HepG2 (cell line): ENCODE results near the gene KCNH6. TPM values are rescaled to one million over a fixed set of nuclear protein-coding genes. Genes with fewer than 3 reads are reported as not detected.

Experiments
- AGO1 ChIP-seq: fragments of 200-400 bp; formaldehyde crosslinking; IDR thresholded peaks from 2 replicates; pipeline ENCODE4 v1.6.1; 2017; ENCODE audit warnings: mild to moderate bottlenecking, low read depth, low read length, moderate library complexity; ENCODE audit not compliant: poor library complexity, severe bottlenecking
- AGO2 ChIP-seq: fragments of 200-400 bp; formaldehyde crosslinking; optimal IDR thresholded peaks from 2 replicates; pipeline ENCODE3; 2017; ENCODE audit warnings: mild to moderate bottlenecking, low read depth, low read length, moderate library complexity
- CHD4 ChIP-seq: fragments of 200-600 bp; sonication (generic); IDR thresholded peaks from 2 replicates; pipeline ENCODE4 v1.7.0; 2017; ENCODE audit warnings: mild to moderate bottlenecking, low read length, borderline replicate concordance
- EHMT2 ChIP-seq: fragments of 200-600 bp; sonication (generic); IDR thresholded peaks from 2 replicates; pipeline ENCODE4 v1.7.0; 2017; ENCODE audit warnings: antibody characterized with exemption, low read depth, low read length, borderline replicate concordance
- KDM2A ChIP-seq: sonication (generic); formaldehyde crosslinking; IDR thresholded peaks from 2 replicates; pipeline ENCODE4 v1.4.0; 2020; ENCODE audit warnings: low read depth, missing genetic modification reagents, borderline replicate concordance
- KDM4B ChIP-seq: sonication (generic); formaldehyde crosslinking; IDR thresholded peaks from 2 replicates; pipeline ENCODE4 v1.4.0; 2020; ENCODE audit warnings: missing genetic modification reagents
- KLF6 ChIP-seq: IDR thresholded peaks from 2 replicates; pipeline ENCODE4 v1.8.0; 2016; ENCODE audit warnings: missing biosample characterization, missing genetic modification reagents
- MBNL3 ChIP-seq: fragments of 250-450 bp; sonication (Bioruptor Pico); conservative IDR thresholded peaks from 2 replicates; pipeline ENCODE4 v1.8.0; 2022; ENCODE audit warnings: mild to moderate bottlenecking, inconsistent platforms
- SIN3B ChIP-seq: fragments of 150-350 bp; IDR thresholded peaks from 2 replicates; pipeline ENCODE4 v1.6.1; 2014; ENCODE audit warnings: low read length
- ZEB1 ChIP-seq: IDR thresholded peaks from 2 replicates; pipeline ENCODE4 v1.6.1; 2012; ENCODE audit warnings: mild to moderate bottlenecking, low read depth, inconsistent platforms; ENCODE audit not compliant: insufficient replicate concordance
- ZFP36 ChIP-seq: fragments of 150-350 bp; IDR thresholded peaks from 2 replicates; pipeline ENCODE4 v1.6.1; 2018; ENCODE audit warnings: borderline replicate concordance, low read length, low read depth; ENCODE audit not compliant: partially characterized antibody
- ZMAT3 ChIP-seq: sonication (generic); formaldehyde crosslinking; conservative IDR thresholded peaks from 2 replicates; pipeline ENCODE4 v1.7.0; 2021; ENCODE audit warnings: missing genetic modification reagents
- ZNF121 ChIP-seq: sonication (generic); formaldehyde crosslinking; IDR thresholded peaks from 2 replicates; pipeline ENCODE4 v1.5.0; 2020; ENCODE audit warnings: mild to moderate bottlenecking, missing genetic modification reagents
- ZNF331 ChIP-seq: sonication (generic); formaldehyde crosslinking; IDR thresholded peaks from 2 replicates; pipeline ENCODE4 v1.4.0; 2020; ENCODE audit warnings: missing genetic modification reagents
- ZNF383 ChIP-seq: sonication (generic); formaldehyde crosslinking; IDR thresholded peaks from 2 replicates; pipeline ENCODE4 v1.4.0; 2020; ENCODE audit warnings: missing genetic modification reagents, mild to moderate bottlenecking, borderline replicate concordance
- ZNF615 ChIP-seq: sonication (generic); formaldehyde crosslinking; IDR thresholded peaks from 2 replicates; pipeline ENCODE4 v1.5.0; 2020; ENCODE audit warnings: mild to moderate bottlenecking, missing genetic modification reagents, borderline replicate concordance
- ZNF749 ChIP-seq: sonication (generic); formaldehyde crosslinking; IDR thresholded peaks from 2 replicates; pipeline ENCODE4 v1.8.0; 2022; ENCODE audit warnings: mild to moderate bottlenecking, missing genetic modification reagents, moderate library complexity, borderline replicate concordance
- ZNF775 ChIP-seq: sonication (generic); formaldehyde crosslinking; IDR thresholded peaks from 2 replicates; pipeline ENCODE4 v1.4.0; 2020; ENCODE audit warnings: missing genetic modification reagents, mild to moderate bottlenecking, moderate library complexity, borderline replicate concordance
- polyA plus RNA-seq, 8 experiments: library from polyadenylated mRNA; depleted of rRNA in 3 of 8; stranded (reverse) in 7 of 8; unstranded in 1 of 8; fragments of >200 nt; fragmentation: Illumina TruSeq in 4 of 8; extraction: Trizol in 4 of 8; gene quantifications; 2 replicates each; pipeline versions ENCODE4 v1.2.1 to v1.2.3, GENCODE V29; 2011 to 2016; ENCODE audit warnings: low read depth in 4 of 8, missing spikeins in 1 of 8, mixed read lengths in 1 of 8; ENCODE audit not compliant: insufficient read depth in 1 of 8
- total RNA-seq, 5 experiments: library from RNA; depleted of rRNA; stranded (reverse); fragments of >200 nt; fragmentation: Illumina TruSeq; extraction: Trizol; gene quantifications; 2 replicates each; pipeline ENCODE4 v1.2.3, GENCODE V29; 2016; ENCODE audit warnings: low read depth in 1 of 5
- TF ChIP-seq, protein P1 (sequence below): IDR thresholded peaks from 2 replicates; pipeline ENCODE4 v1.6.1; 2012; ENCODE audit warnings: low read length, improper control_type of control experiment
- TF ChIP-seq, protein P2 (sequence below): sonication (generic); formaldehyde crosslinking; IDR thresholded peaks from 2 replicates; pipeline ENCODE4 v1.8.1; 2022; ENCODE audit warnings: low read depth, mild to moderate bottlenecking, missing genetic modification reagents
- TF ChIP-seq, protein P3 (sequence below): sonication (generic); formaldehyde crosslinking; IDR thresholded peaks from 2 replicates; pipeline ENCODE4 v1.9.0; 2022; ENCODE audit warnings: low read depth, missing genetic modification reagents

The KCNH6 gene
- total and polyA plus RNA-seq, 2 of the 13 experiments (the other 11 are each of a cell fraction or from before 2014, with no cell fraction given) = 0.05 to 0.18 TPM

DNA sequence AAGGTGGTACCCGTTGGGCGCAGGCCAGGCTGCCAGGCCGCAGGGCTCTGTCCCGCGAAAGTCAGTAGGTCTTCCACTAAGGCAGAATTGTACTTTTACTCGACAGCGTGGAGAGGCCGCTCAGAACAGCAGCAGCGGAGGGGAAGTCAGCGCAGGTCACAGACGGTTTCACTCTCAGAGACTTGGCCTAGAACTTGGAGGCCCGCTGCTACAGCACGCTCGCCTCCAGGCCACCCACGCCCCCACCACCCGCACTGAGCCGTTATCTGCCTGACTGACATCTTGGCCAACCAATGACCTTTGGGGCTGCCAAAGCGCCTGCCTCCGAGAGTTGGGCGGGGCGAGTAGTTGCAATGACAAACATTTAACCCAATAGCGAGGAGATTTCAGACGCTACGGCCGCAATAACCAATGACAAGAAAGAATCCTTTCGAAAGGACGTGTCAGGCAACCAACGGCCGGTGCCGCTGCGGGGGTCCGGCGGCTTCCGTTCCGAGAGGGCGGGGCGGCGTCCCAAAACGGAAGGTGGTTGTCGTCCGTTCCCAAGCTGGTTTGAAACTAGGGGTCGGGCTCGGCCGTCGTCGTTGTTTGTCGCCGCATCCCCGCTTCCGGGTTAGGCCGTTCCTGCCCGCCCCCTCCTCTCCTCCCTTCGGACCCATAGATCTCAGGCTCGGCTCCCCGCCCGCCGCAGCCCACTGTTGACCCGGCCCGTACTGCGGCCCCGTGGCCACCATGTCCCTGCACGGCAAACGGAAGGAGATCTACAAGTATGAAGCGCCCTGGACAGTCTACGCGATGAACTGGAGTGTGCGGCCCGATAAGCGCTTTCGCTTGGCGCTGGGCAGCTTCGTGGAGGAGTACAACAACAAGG lies 27.0 kb downstream of the KCNH6 start, which contains the start of gene DCAF7 (continued):
- no peak; the same call in 1 of the 2 replicates for TF ChIP-seq ZNF615 (CRISPR knock-in tag)
- no peak for TF ChIP-seq MBNL3 (CRISPR knock-in tag)
- TF ChIP-seq AGO2 = peak; percentile 75
- no peak for TF ChIP-seq KDM4B (CRISPR knock-in tag)
- no peak for TF ChIP-seq ZNF775 (CRISPR knock-in tag)
- 0 out of 2 replicates have a peak, but pooled peaks have one; percentile 48 for TF ChIP-seq ZNF749
- TF ChIP-seq ZNF383 (CRISPR knock-in tag) = peak; percentile 41; the same call in 1 of the 2 replicates
- TF ChIP-seq, protein P1, sequence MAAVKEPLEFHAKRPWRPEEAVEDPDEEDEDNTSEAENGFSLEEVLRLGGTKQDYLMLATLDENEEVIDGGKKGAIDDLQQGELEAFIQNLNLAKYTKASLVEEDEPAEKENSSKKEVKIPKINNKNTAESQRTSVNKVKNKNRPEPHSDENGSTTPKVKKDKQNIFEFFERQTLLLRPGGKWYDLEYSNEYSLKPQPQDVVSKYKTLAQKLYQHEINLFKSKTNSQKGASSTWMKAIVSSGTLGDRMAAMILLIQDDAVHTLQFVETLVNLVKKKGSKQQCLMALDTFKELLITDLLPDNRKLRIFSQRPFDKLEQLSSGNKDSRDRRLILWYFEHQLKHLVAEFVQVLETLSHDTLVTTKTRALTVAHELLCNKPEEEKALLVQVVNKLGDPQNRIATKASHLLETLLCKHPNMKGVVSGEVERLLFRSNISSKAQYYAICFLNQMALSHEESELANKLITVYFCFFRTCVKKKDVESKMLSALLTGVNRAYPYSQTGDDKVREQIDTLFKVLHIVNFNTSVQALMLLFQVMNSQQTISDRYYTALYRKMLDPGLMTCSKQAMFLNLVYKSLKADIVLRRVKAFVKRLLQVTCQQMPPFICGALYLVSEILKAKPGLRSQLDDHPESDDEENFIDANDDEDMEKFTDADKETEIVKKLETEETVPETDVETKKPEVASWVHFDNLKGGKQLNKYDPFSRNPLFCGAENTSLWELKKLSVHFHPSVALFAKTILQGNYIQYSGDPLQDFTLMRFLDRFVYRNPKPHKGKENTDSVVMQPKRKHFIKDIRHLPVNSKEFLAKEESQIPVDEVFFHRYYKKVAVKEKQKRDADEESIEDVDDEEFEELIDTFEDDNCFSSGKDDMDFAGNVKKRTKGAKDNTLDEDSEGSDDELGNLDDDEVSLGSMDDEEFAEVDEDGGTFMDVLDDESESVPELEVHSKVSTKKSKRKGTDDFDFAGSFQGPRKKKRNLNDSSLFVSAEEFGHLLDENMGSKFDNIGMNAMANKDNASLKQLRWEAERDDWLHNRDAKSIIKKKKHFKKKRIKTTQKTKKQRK = peak; percentile 95
- no peak for TF ChIP-seq ZEB1
- TF ChIP-seq KDM2A (CRISPR knock-in tag) = peak; percentile 87
- TF ChIP-seq KLF6 = peak; percentile 62; the same call in 1 of the 2 replicates
- peak; percentile 83 for TF ChIP-seq AGO1
- TF ChIP-seq CHD4 = no peak
- TF ChIP-seq ZNF331 (CRISPR knock-in tag) = 0 out of 2 replicates have a peak, but pooled peaks have one; percentile 34
- TF ChIP-seq ZFP36 = no peak
- TF ChIP-seq SIN3B = no peak; the same call in 1 of the 2 replicates
- TF ChIP-seq ZMAT3 (CRISPR knock-in tag) = peak; percentile 93
- peak; percentile 65; the same call in 1 of the 2 replicates for TF ChIP-seq ZNF121 (CRISPR knock-in tag)
- peak; percentile 45; the same call in 1 of the 2 replicates for TF ChIP-seq EHMT2
- TF ChIP-seq, protein P2, sequence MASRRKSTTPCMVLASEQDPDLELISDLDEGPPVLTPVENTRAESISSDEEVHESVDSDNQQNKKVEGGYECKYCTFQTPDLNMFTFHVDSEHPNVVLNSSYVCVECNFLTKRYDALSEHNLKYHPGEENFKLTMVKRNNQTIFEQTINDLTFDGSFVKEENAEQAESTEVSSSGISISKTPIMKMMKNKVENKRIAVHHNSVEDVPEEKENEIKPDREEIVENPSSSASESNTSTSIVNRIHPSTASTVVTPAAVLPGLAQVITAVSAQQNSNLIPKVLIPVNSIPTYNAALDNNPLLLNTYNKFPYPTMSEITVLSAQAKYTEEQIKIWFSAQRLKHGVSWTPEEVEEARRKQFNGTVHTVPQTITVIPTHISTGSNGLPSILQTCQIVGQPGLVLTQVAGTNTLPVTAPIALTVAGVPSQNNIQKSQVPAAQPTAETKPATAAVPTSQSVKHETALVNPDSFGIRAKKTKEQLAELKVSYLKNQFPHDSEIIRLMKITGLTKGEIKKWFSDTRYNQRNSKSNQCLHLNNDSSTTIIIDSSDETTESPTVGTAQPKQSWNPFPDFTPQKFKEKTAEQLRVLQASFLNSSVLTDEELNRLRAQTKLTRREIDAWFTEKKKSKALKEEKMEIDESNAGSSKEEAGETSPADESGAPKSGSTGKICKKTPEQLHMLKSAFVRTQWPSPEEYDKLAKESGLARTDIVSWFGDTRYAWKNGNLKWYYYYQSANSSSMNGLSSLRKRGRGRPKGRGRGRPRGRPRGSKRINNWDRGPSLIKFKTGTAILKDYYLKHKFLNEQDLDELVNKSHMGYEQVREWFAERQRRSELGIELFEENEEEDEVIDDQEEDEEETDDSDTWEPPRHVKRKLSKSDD (CRISPR knock-in tag) = 0 out of 2 replicates have a peak, but pooled peaks have one; percentile 35
- TF ChIP-seq, protein P3, sequence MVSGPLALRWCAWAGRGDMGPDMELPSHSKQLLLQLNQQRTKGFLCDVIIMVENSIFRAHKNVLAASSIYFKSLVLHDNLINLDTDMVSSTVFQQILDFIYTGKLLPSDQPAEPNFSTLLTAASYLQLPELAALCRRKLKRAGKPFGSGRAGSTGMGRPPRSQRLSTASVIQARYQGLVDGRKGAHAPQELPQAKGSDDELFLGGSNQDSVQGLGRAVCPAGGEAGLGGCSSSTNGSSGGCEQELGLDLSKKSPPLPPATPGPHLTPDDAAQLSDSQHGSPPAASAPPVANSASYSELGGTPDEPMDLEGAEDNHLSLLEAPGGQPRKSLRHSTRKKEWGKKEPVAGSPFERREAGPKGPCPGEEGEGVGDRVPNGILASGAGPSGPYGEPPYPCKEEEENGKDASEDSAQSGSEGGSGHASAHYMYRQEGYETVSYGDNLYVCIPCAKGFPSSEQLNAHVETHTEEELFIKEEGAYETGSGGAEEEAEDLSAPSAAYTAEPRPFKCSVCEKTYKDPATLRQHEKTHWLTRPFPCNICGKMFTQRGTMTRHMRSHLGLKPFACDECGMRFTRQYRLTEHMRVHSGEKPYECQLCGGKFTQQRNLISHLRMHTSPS (CRISPR knock-in tag) = peak; percentile 42
